Measurements from ENCODE around the gene LHX6. TPM values are rescaled to one million over a fixed set of nuclear protein-coding genes. Genes with fewer than 3 reads are reported as not detected.

The LHX6 gene
- total RNA-seq, 2 donors from 2014 or later = 2.9 TPM; not detected in 1

DNA sequence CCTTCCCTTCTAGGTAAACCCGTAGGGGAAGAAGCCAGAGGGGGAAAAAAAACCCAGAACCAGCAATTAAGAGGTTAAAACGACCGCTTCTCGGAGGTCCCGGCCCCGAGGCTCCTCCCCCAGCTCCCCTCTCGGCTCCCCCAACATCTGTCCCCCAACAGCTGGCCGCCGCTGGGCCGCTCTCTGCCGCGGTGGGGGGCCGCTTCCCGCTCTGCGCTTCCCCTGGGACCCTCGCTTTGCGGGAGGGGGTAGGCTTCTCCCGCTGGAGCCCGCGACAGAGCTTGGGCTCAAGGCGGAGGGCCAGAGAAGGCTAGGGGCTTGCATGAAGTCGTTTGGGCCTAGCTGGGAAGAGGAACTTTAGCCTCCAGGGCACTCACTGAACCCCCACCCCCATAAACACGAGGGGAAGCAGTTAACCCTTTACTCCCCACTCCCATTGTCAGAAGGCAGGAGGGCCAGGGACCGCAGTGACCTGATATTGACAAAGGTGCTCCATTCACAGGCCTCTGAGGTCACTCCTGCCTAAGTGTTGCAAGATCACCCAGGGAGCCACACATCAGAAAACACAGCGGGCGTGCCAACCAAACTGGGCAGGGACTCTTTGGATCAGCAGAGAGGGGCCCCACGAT lies 7.5 kb downstream of the LHX6 start:
- no peaks in the 10 kb centered on the region for H3K36me3 ChIP-seq (replicated peaks in 1 of 2; ENCODE audit: insufficient read depth in 1 of 2, low read depth in 2 of 2)
- DNase-seq = no peak
- TF ChIP-seq POLR2A (IDR thresholded peaks at IDR 0.05) = no peak
- TF ChIP-seq, protein P1, sequence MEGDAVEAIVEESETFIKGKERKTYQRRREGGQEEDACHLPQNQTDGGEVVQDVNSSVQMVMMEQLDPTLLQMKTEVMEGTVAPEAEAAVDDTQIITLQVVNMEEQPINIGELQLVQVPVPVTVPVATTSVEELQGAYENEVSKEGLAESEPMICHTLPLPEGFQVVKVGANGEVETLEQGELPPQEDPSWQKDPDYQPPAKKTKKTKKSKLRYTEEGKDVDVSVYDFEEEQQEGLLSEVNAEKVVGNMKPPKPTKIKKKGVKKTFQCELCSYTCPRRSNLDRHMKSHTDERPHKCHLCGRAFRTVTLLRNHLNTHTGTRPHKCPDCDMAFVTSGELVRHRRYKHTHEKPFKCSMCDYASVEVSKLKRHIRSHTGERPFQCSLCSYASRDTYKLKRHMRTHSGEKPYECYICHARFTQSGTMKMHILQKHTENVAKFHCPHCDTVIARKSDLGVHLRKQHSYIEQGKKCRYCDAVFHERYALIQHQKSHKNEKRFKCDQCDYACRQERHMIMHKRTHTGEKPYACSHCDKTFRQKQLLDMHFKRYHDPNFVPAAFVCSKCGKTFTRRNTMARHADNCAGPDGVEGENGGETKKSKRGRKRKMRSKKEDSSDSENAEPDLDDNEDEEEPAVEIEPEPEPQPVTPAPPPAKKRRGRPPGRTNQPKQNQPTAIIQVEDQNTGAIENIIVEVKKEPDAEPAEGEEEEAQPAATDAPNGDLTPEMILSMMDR (IDR thresholded peaks at IDR 0.05) = no peak
- peaks cover 30% of the 10 kb centered on the region for H3K4me1 ChIP-seq
- WGBS, 2 donors = 24 to 27% methylated on average over 9 to 23 of the region's 27 CpGs
- H3K27me3 ChIP-seq = peaks cover 0 to 43% of the 10 kb centered on the region in 2 donors
- no peaks in the 10 kb centered on the region for H3K9me3 ChIP-seq
- intact Hi-C loops (cut with DNase I) = no loop called here
- no peak overlapping the region for H3K4me3 ChIP-seq
- no peak overlapping the region for H3K27ac ChIP-seq
- ATAC-seq = no peak

GRCh38 chr9:122220673-122221182 lies 8.0 kb downstream of the LHX6 start:
- Histone ChIP-seq H3K36me3 (replicated peaks in 1 of 2; ENCODE audit: insufficient read depth in 1 of 2, low read depth in 2 of 2) (no peaks in the 10 kb centered on the region), H3K27me3 (peaks cover 0 to 38% of the 10 kb centered on the region in 2 donors), H3K9me3 (no peaks in the 10 kb centered on the region), H3K4me3 (no peak overlapping the region), H3K4me1 (peaks cover 24% of the 10 kb centered on the region), H3K27ac (no peak overlapping the region)
- intact Hi-C loops (cut with DNase I) = no loop called here
- ATAC-seq (no peak), DNase-seq (no peak)
- 27 to 31% methylated on average over 18 of the region's 18 CpGs for WGBS, 2 donors
- TF ChIP-seq, protein P1 (IDR thresholded peaks at IDR 0.05) = no peak
- TF ChIP-seq POLR2A (IDR thresholded peaks at IDR 0.05) = no peak

DNA sequence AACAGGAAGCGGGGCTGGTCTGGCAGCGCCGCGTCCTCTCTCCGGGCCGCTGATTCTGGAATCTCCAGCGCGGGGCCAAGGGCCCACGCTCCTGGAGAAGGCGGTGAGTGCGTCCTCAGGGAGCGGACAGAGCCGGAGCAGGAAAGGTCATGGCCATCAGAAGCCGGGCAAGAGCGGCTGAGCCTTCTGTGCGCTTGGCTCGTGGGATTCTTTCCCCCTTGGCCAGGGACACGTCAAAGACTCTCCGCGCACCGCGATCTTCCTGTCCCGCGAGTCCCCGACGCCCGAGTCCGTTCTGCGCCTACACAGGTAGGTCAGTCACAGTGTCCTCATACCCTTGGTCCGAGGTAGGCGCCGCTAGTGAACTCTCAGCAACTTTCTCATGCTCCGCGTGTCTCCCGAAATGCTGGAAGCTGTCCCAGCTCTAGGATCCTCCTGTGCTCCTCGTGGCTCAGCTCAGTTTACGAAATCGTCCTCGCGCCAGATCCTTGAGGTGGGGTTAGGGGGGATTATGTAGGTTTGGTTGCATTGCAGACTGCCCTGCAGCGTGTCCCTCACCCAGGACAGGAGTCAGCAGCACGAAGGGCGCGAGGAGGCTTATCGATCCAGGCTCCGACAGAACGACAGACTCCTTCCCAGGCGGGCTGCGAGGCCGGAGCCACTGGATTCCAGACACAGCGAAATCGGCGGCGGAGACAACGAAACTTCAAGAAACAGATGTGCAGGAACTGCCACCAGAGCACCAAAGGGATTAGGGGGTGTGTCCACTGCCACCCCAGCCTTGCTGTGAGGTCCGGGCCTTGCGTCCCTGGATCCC lies 8.7 kb downstream of the LHX6 start:
- Histone ChIP-seq H3K4me3 (no peak overlapping the region), H3K36me3 (replicated peaks in 1 of 2; ENCODE audit: insufficient read depth in 1 of 2, low read depth in 2 of 2) (no peaks in the 10 kb centered on the region), H3K27ac (no peak overlapping the region), H3K9me3 (no peaks in the 10 kb centered on the region), H3K4me1 (peaks cover 21% of the 10 kb centered on the region), H3K27me3 (peaks cover 0 to 32% of the 10 kb centered on the region in 2 donors)
- intact Hi-C loops (cut with DNase I) = no loop called here
- 7 to 17% methylated on average over 35 to 57 of the region's 57 CpGs for WGBS, 2 donors
- TF ChIP-seq POLR2A (IDR thresholded peaks at IDR 0.05) = no peak
- TF ChIP-seq, protein P1 (IDR thresholded peaks at IDR 0.05) = no peak
- ATAC-seq (peak; percentile 43), DNase-seq (no peak)

GRCh38 chr9:122218935-122219855 lies 9.6 kb downstream of the LHX6 start:
- Histone ChIP-seq H3K4me3 (no peak overlapping the region), H3K27ac (no peak overlapping the region), H3K4me1 (peaks cover 25% of the 10 kb centered on the region), H3K27me3 (peaks cover 0 to 32% of the 10 kb centered on the region in 2 donors), H3K36me3 (replicated peaks in 1 of 2; ENCODE audit: insufficient read depth in 1 of 2, low read depth in 2 of 2) (no peaks in the 10 kb centered on the region), H3K9me3 (no peaks in the 10 kb centered on the region)
- intact Hi-C loops (cut with DNase I) = no loop called here
- TF ChIP-seq, protein P1 (IDR thresholded peaks at IDR 0.05) = no peak
- TF ChIP-seq POLR2A (IDR thresholded peaks at IDR 0.05) = no peak
- ATAC-seq = peak; percentile 44
- DNase-seq = no peak
- 4 to 6% methylated on average over 57 to 59 of the region's 59 CpGs for WGBS, 2 donors
